ENCODE data around the gene TMEM225B.
"Not testable (repeated sequence)": the region's sequence is repeated elsewhere in the genome, so short reads cannot be mapped to it uniquely, and the experiment has no call there.

GRCh38 chr7:99549545-99549944 is 48.5 kb upstream of the TMEM225B start:
- not testable (repeated sequence) for TF ChIP-seq CTCF, POLR2A (IDR thresholded peaks at IDR 0.05)
